ENCODE data around the gene CHURC1. TPM values are rescaled to one million over a fixed set of nuclear protein-coding genes. Genes with fewer than 3 reads are reported as not detected.

CHURC1 gene
- total RNA-seq, 2 experiments from 2014 or later = 33.0 to 72.5 TPM

- Histone ChIP-seq H4K20me1 (ENCODE audit: insufficient read depth, low read length) (no peaks in the 10 kb centered on the region; the same call in 1 of the 2 replicates), H3K79me2 (ENCODE audit: insufficient read depth, low read depth, low read length) (no peaks in the 10 kb centered on the region), H3K4me1 (ENCODE audit: insufficient read depth, low read length, poor library complexity, severe bottlenecking) (no peaks in the 10 kb centered on the region), H2AFZ (ENCODE audit: low read length) (no peak overlapping the region), H3K4me2 (ENCODE audit: low read length) (no peak overlapping the region), H3K4me3 (ENCODE audit: low read depth, low read length, poor library complexity, severe bottlenecking) (no peak overlapping the region), H3K36me3 (ENCODE audit: insufficient read depth, low read length) (no peaks in the 10 kb centered on the region; the same call in 1 of the 2 replicates), H3K9me3 (ENCODE audit: low read length) (no peaks in the 10 kb centered on the region), H3K9me2 (ENCODE audit: insufficient read depth, low read length) (no peaks in the 10 kb centered on the region), H3K27ac (ENCODE audit: low read depth, low read length, poor library complexity, severe bottlenecking) (no peak overlapping the region)
- no TSS peak for BruUV-seq (replicated peaks)
- POLR2A ChIA-PET = interaction anchor here (0.5 kb wide), 1 partner anchor 625 kb away, joined by 4 read pairs; no protein-coding TSS in a partner anchor
- DNase-seq (ENCODE audit: low spot score) = no peak
- TF ChIP-seq EZH2phosphoT487 (IDR thresholded peaks at IDR 0.05; ENCODE audit: borderline replicate concordance, low read depth, low read length) (no peak), CTCF (conservative IDR thresholded peaks at IDR 0.05; ENCODE audit: low read length) (no peak)
- CTCF ChIA-PET (ENCODE audit: unreplicated experiment) = interaction anchor here (0.5 to 1.1 kb wide), 2 partner anchors 18 to 915 kb away, joined by 3 to 4 read pairs; no protein-coding TSS in a partner anchor
- intact Hi-C loops (cut with micrococcal nuclease; ENCODE audit: unreplicated experiment) = no loop called here
Measured at GRCh38 chr14:64953661-64954060, 39.4 kb downstream of the CHURC1 start.

- no peak for TF ChIP-seq EZH2phosphoT487 (IDR thresholded peaks at IDR 0.05; ENCODE audit: borderline replicate concordance, low read depth, low read length)
- TF ChIP-seq CTCF (conservative IDR thresholded peaks at IDR 0.05; ENCODE audit: low read length) = no peak
- CTCF ChIA-PET (ENCODE audit: unreplicated experiment) = no interaction called here
- Histone ChIP-seq H3K79me2 (ENCODE audit: insufficient read depth, low read depth, low read length) (no peaks in the 10 kb centered on the region), H3K4me2 (ENCODE audit: low read length) (no peak overlapping the region), H3K4me1 (ENCODE audit: insufficient read depth, low read length, poor library complexity, severe bottlenecking) (no peaks in the 10 kb centered on the region), H3K27ac (ENCODE audit: low read depth, low read length, poor library complexity, severe bottlenecking) (no peak overlapping the region), H4K20me1 (ENCODE audit: insufficient read depth, low read length) (no peaks in the 10 kb centered on the region; the same call in 1 of the 2 replicates), H2AFZ (ENCODE audit: low read length) (no peak overlapping the region), H3K36me3 (ENCODE audit: insufficient read depth, low read length) (no peaks in the 10 kb centered on the region), H3K9me3 (ENCODE audit: low read length) (no peaks in the 10 kb centered on the region), H3K9me2 (ENCODE audit: insufficient read depth, low read length) (no peaks in the 10 kb centered on the region), H3K4me3 (ENCODE audit: low read depth, low read length, poor library complexity, severe bottlenecking) (no peak overlapping the region)
- intact Hi-C loops (cut with micrococcal nuclease; ENCODE audit: unreplicated experiment) = no loop called here
- POLR2A ChIA-PET = no interaction called here
- no peak for DNase-seq (ENCODE audit: low spot score)
- no TSS peak for BruUV-seq (replicated peaks)
Measured at GRCh38 chr14:64954491-64955240, 40.4 kb downstream of the CHURC1 start.

GRCh38 chr14:64955297-64955696 lies 41.0 kb downstream of the CHURC1 start:
- CTCF ChIA-PET (ENCODE audit: unreplicated experiment) = no interaction called here
- H4K20me1 ChIP-seq (ENCODE audit: insufficient read depth, low read length) = no peaks in the 10 kb centered on the region; the same call in 1 of the 2 replicates
- H3K4me1 ChIP-seq (ENCODE audit: insufficient read depth, low read length, poor library complexity, severe bottlenecking) = no peaks in the 10 kb centered on the region
- no peaks in the 10 kb centered on the region for H3K36me3 ChIP-seq (ENCODE audit: insufficient read depth, low read length)
- no peak for DNase-seq (ENCODE audit: low spot score)
- H2AFZ ChIP-seq (ENCODE audit: low read length) = no peak overlapping the region
- no peaks in the 10 kb centered on the region for H3K9me2 ChIP-seq (ENCODE audit: insufficient read depth, low read length)
- intact Hi-C loops (cut with micrococcal nuclease; ENCODE audit: unreplicated experiment) = no loop called here
- TF ChIP-seq EZH2phosphoT487 (IDR thresholded peaks at IDR 0.05; ENCODE audit: borderline replicate concordance, low read depth, low read length) = no peak
- no peak for TF ChIP-seq CTCF (conservative IDR thresholded peaks at IDR 0.05; ENCODE audit: low read length)
- no TSS peak for BruUV-seq (replicated peaks)
- POLR2A ChIA-PET = no interaction called here
- no peak overlapping the region for H3K4me3 ChIP-seq (ENCODE audit: low read depth, low read length, poor library complexity, severe bottlenecking)
- no peak overlapping the region for H3K27ac ChIP-seq (ENCODE audit: low read depth, low read length, poor library complexity, severe bottlenecking)
- H3K4me2 ChIP-seq (ENCODE audit: low read length) = no peak overlapping the region
- no peaks in the 10 kb centered on the region for H3K9me3 ChIP-seq (ENCODE audit: low read length)
- H3K79me2 ChIP-seq (ENCODE audit: insufficient read depth, low read depth, low read length) = no peaks in the 10 kb centered on the region

All from OCI-LY7 (cell line).